GM21576 (cell line): ENCODE measurements around the gene ACAP2.
"Not testable (repeated sequence)": the region's sequence is repeated elsewhere in the genome, so short reads cannot be mapped to it uniquely, and the experiment has no call there.

Source experiments
- ATAC-seq: cut with Tn5 transposase; IDR thresholded peaks from one replicate; pipeline ENCODE4 v1.9.1; 2021; ENCODE audit warnings: mild to moderate bottlenecking, moderate library complexity; ENCODE audit not compliant: unreplicated experiment

ACAP2 gene

DNA sequence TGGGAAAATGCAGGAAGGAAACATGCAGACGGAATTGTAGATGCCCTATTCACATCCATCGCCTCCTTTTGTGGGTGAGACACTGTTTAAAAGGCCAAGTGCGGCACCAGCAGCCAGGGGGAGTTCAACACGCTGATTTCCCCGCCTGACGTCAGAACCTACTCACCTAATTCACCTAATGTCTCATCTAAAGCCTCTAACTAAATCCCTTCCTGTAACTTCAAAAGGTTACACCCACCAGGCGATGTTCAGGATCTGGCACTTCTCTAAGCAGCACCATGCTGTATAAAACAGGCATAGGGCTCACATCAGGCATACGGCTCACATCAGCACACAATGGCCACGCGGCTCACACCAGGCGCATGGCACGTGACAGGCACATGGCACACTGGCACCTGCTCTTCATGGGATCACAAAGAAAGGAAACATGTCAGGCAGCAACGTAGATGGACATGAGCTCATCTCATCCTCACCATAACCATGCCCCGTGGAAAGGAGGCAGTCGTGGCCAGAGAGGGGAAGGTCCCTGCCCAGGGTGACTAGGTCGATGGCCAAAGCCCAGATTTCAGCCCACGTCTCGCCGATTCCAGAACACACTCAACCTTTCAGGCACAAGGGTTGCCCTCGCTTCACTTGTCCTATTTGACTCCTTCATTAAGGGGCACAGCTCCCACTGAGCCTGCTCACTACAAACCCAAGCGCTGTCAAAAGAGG, 193.6 kb downstream of the ACAP2 start:
- no peak for ATAC-seq

DNA sequence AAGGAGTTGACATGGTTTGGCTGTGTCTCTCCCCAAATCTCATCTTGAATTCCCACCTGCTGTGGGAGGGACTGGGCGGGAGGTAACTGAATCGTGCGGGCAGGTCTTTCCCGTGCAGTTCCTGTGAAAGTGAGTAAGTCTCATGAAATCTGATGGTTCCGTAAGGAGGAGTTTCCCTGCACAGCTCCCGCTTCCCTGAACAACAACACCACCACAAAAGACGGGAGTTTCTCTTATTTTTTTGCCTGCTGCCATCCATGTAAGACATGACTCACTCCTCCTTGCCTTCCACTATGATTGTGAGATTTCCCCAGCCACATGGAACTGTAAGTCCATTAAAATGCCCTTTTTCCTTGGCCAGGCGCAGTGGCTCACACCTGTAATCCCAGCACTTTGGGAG, 194.5 kb downstream of the ACAP2 start:
- ATAC-seq = no peak

DNA sequence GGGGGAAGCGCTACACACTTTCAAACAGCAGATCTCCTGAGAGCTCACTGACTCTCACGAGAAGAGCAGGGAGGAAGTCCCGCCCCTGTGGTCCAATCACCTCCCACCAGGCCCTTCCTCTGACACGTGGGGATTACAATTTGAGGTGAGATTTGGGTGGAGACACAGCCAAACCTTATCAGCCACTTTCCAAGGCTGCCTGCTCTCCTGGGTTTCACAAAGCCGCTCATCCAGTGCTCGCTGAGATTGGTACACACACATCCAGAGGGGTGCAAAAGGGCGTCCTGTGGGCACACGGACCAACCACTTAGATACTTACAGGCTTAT, 195.0 kb downstream of the ACAP2 start:
- ATAC-seq = no peak

DNA sequence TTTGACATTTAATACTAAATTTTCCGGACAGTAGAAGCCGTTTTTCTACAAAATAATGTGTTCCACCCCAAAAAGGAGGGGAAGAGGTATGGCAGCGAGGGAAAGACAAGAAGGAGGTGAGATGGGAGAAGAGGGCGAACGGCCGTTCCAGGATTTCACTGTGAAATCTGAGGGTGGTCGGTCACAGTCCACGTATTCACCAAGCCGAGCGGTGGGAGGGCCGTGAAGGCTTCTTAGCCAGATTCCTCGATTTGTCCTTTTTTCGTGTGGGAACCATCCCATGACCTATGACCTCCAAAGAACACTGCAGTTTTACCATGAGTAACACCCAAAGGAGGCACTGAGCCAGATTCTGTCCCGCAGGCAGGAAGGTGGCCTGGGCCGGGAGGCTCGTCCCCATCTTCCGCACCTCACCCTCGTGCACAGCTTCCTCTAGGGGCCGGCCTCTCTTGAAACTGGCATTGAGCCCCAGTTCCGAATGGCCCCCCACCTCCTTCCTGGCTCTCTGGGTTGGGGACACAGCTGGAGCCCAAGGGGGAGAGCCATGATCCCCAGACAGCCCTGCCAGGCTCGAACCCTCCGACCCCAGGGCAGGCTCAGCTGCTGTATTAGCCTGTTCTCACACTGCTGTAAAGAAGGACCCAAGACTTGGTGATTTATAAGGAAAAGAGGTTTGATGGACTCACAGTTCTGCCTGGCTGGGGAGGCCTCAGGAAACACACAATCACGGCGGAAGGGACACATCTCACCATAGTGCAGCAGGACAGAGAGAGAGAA, 195.5 kb downstream of the ACAP2 start:
- ATAC-seq = no peak

DNA sequence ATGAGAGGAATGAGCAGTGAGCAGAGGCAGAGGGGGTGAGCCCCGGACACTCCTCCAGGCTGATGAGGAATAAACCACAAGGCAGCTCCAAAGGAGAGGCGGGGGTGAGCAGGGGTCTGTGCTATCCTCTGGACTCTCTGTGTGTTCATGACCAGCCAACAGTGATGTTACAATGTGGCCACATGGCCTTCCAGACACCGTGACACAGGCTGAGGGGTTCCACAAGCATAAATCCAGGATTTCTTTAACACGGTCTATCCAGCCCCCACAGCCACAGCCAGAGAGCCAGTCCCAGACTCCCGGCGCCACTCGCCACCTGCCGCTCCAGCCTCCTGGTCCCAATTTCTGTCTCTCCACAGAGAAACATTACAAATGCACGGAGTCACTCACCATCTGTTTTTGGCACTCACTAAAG, 196.2 kb downstream of the ACAP2 start:
- no peak for ATAC-seq

DNA sequence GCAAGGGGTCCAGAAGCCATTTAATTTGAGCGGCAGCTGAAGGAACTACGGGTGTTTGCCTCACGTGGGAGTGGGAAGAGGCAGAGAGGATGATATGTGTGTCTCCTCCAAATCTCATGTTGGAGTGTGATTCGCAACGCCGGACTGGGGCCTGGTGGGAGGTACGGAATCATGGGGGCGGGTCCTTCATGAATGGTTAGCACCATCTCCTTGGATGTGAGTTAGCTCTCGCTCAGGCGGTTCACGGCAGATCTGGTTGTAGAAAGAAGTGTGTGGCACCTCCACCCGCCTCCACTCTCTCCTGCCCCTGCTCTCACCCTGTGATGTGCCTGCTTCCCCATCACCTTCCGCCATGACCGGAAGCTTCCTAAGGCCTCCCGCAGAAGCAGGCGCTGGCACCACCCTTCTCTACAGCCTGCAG, 197.3 kb downstream of the ACAP2 start:
- ATAC-seq = no peak

DNA sequence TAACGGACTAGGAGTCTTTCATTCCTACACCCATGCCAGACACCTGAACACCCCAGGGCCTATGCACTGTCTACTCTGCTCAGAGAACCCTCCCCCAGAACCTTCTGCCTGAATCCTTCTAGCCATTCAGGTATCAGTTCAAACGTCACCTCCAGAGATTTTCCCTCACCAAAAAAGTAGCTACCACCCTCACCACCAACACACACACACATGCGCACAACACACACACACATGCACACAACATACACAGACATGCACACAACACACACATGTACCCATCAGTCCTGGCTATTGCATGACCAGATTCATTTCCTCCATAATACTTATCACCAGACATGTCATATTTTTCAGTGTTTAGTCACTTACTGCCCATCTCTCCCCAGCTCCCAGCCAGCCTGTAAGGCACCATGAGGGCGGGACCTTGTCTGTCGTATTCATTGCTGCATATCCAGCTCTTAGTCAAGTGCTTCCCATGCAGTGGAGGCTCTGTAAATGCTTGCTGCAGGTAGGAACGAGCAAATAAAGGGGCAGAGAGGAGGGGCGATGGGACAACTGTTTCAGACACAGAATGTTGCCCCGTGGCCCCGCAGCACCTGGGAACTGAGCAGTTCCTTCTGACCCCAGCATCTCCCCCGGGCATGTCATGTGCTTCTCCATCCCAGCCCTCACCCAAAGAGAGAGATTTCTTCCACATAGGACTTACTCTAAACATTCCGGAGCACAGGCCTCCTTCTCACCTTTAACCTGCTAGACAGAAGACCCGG, 201.0 kb downstream of the ACAP2 start:
- no peak for ATAC-seq

DNA sequence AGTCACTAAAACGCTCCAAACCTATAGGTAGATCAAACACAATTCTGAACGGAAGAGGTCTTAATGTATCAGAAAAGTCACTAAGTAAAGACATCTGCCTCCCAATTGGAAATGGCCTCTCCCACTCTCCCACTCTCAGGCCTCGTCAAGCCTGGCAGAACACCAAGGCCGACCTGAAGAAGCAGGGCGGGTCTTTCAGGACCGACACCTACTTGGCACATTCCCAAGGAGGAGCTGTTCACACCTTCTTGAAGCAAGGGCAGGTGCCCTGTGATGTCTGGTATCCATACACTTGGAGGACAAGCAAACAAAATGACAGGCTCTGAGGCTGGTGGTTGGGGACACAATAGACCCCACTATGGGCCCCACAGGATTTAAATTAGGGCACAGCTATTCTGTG, 201.9 kb downstream of the ACAP2 start:
- ATAC-seq = no peak

DNA sequence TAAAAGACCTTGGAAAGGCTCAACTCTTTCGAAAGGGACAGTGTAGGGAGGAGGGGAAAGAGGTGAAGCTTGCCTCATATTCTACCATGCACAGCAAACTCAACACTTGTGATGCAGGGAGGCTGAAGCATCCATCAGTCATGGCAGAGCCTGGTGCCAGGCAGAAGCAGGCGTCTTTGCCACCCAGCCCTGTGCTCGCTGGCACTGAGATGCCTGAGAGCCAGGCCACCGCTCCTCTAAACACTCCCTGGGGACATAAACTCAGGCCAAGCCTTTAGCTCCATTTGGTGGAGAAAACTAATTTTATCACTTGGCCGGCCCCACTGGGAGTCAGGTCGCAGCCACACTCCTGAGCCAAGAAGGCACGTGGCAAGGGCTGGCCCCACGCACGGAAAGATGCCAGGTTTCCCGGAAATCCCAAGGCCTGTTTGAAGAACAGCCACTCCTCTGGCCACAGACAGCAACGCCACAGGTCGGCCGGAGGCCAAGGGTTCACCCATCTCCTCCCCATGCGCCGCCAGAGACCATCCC, 202.6 kb downstream of the ACAP2 start:
- ATAC-seq = no peak

DNA sequence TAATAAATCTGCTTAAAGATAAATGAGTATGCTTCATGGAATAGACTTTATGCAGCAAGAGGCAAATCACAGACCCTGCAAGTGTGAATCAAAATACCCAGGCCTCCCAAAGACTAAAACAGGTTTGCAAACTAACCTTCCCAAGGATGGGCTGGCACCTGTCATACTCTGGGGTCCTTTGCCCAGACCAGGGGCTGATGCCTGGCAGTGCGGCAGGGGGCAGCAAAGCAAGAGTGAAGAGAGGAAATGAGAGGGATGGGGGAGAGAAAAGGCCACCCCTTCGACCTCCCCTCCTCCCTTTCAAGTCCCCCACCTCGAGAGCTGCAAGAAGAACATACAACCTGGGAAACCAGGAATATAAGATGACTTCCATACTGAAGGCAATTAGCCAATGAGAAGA, 203.7 kb downstream of the ACAP2 start:
- no peak for ATAC-seq

DNA sequence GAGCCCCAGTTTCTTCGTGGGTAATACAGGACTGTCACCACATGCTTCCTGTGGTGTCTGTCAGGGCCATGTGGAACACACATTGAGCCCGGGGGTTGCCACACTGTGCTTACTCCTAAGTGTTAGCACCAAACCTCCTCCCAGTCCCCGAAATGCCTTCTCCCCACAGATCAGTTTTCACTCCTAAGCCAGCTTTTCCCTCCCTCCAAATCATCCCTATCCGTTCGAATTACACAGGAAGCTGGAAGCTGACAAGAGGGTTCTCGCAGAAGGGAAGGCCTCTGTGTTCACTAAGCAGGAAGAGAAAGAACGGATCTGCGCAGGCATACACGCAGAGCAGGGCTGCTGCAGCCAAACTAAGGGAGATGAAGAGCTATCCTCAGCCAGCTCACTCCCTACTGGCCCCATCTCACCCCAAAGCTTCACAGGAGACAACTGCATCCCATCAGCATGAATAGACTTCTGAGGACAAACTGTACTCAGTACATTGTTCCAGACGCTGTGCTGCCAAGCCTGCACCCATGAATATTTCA, 204.2 kb downstream of the ACAP2 start:
- no peak for ATAC-seq

DNA sequence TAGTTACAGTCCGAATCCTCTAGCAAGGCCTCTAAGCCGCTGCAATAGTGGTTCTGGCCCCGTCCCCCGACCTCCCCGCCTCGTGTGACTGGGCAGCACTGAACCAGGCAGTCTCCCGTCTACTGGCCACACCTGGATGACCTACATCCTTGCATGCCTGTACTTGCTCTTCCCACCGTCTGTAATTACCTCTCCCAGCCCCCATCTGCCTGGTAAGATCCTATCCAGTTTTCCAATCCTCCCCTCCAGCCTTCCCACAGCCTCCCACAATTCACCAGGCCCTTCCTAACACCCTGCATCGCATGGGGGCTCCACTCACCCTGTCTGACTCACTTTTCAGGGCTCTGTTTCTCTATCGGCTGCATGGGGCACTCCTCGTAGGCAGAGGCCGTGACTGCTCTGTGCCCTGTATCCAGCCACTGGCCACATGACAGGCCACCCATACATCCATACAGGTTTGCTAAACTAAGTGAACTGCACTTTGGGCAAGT, 204.7 kb downstream of the ACAP2 start:
- no peak for ATAC-seq

DNA sequence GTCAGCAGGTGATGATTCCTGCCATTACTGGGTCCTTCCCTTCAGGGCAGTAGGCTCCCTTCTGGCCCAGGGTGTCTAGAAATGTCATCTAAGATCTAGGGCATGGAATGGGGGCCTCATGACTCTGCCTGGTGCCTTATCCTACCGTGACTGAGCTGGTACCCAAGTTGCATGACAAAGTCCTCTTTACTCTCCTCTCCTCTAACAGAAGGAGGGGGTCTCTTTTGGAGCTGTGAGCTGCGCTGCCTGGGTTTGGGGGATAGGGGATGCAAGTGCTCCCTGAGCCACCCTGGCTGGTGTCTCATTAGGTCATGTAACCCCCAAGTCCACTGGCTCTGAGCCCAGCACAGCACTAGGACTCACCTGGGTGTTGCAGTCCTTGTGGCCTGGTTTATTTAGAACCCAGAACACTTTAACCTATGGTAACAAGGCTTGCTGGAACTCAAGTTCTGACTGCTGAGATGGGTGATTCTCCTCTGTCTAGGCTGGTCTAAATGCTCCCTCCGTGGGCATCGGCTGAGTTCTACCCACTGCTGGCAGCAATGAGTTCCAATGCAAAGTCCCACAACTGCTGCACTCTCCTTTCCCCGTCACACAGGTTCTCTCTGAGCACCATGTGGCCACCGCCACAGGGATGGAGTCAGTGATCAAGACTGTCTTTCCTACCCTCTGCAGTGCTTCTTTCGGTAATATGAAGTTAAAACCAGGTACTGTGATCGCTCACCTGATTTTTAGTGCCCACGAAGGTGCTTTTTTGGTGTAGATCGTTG, 205.8 kb downstream of the ACAP2 start:
- no peak for ATAC-seq

DNA sequence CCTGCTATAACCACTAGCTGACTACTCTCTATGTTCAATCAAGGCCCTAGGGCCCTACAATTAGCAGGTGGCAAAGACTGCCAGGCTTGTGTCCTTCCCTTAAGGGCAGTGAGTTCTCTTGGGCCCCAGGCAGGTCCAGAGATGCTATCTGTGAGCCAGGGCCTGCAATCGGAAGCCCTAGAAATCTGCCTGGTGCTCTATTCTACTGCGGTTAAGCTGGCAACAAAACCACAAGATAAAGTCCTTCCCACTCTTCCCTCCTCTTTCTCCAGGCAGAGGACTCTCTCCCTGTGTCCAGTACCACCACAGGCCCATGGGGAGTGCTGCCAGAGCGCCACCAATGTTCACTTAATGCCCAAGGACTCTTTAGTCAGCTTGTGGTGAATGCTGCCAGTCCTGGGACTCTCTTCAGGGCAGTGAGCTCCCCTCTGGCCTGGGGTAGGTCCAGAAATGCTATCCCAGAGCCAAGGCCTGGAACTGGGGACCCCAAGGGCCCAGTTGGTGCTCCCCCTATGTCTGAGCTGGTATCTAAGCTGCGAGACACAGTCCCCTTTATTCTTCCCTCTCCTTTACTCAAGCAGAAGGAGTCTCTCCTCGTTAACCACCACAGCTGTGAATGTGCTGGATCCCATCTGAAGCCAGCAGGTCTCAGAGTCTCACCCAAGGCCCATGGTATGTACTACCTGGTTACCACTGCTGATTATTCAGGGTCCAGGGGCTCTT, 206.6 kb downstream of the ACAP2 start:
- no peak for ATAC-seq

DNA sequence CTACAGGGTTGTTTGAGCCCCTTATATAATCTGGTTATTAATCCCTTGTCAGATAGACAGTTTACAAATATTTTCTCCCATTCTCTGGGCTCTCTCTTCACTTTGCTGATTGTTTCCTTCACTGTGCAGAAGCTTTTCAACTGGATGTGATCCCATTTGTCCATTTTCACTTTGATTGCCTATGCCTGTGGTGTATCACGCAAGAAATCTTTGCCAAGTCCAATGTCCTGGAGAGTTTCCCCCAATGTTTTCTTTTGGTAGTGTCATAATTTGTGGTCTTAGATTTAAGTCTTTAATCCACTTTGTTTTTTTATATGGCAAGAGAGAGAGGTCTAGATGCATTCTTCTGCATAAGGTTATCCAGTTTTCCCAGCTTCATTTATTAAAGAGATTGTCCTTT, 212.6 kb downstream of the ACAP2 start:
- ATAC-seq = no peak

DNA sequence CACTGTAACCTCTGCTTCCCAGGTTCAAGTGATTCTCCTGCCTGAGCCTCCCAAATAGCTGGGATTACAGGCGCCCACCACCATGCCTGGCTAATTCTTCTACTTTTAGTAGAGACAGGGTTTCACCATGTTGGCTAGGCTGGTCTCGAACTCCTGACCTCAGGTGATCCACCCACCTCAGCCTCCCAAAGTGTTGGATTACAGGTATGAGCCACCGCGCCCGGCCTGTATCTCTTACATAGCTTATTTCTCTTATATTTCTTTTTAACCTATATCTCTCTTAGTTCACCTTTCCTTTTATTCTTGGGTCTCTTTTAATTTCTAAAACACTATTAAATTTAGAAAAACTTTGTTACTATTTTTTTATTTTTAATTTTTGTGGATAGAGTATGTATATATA, 213.9 kb downstream of the ACAP2 start:
- not testable (repeated sequence) for ATAC-seq

DNA sequence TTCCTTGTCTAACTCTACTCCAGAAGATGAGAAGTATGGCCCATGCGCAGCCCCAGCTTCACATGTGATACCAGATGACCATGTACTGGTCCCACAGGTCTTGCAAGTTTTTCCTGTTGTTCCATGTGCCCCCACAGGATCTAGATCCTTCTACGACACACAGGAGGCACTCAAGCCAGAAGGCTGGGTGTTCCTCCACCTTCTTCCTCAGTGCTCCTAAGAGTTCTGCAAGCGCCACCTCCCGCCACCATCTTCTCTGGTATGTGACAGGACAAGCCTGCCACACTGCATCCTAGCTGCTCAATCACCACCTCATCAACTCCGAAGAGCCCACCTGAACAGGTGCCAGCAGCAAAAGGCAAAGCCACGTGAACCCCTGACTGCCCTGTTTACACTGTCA, 214.9 kb downstream of the ACAP2 start:
- no peak for ATAC-seq

DNA sequence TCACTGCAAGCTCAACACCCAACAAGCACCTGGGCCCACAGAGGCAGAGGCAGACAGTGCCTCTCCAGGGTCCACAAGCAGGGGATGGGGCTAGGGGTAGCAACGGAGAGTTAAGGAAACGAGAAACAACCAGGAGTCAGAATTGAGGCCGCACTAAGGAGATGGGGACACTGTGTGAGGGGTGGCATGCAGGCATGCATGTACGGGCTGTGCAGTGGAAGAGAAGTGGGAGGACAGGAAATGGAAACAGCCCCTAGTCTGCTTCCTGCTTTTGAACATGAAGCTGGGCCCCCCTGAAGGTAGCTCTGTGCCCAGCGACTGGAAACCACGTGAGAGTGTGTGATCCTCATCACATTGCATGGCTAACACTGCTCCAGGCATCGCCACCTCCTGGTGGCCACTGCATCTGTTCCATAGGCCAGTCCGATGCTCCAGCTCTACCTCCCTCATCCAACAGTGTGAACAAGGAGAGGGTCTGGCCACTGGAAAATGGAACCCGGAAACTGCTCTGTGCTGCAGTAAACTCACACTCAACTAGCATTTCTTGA, 215.8 kb downstream of the ACAP2 start:
- ATAC-seq = no peak

DNA sequence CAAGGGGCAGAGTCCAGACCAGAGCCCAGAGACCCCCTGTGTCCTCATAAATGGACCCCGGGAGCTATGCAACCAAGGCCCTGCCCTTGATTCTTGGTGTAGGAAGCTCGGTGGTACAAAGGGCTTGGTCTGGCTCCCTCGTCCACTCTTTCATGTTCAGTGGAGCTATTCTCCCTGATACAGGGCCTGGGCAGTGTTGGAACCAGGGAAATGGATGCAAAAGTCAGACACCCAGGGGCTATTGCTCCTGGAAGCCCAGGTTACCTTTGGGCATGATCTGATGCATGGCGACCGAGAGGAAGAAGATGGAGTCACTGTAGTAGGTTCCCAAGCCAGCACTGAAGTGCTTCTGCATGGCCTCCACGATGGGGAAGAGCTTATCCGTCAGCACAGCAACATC, 216.4 kb downstream of the ACAP2 start:
- no peak for ATAC-seq
